Prostate gland (tissue), 2 donors: ENCODE results near the gene TBCEL. TPM values are rescaled to one million over a fixed set of nuclear protein-coding genes. Genes with fewer than 3 reads are reported as not detected.

ENCODE experiments used
- DNase-seq: peaks from one replicate; pipeline ENCODE4 v3.0.0-alpha.2; 2019; ENCODE audit warnings: low spot score
- H3K27ac ChIP-seq, 2 donors: fragments of 200-600 bp; sonication (generic); 2 replicates each; pipeline ENCODE4 v1.5.1; 2017 to 2019
- H3K27me3 ChIP-seq: fragments of 200-600 bp; sonication (generic); replicated peaks from 2 replicates; pipeline ENCODE4 v1.5.1; 2019; ENCODE audit not compliant: insufficient read depth
- H3K36me3 ChIP-seq, 2 donors: fragments of 200-600 bp; sonication (generic); 1 replicate in 1 of 2; 2 replicates in 1 of 2; pipeline versions ENCODE4 v1.5.1 to v1.8.1; 2017 to 2019
- H3K4me1 ChIP-seq: fragments of 200-600 bp; sonication (generic); replicated peaks from 2 replicates; pipeline ENCODE4 v1.5.1; 2019
- H3K4me3 ChIP-seq, 2 donors: fragments of 200-600 bp; sonication (generic); 2 replicates each; pipeline ENCODE4 v1.5.1; 2017 to 2019
- H3K9me3 ChIP-seq: fragments of 200-600 bp; sonication (generic); 2 replicates; pipeline ENCODE4 v1.5.1; 2017
- POLR2A ChIP-seq: fragments of 450-650 bp; IDR thresholded peaks from one replicate; pipeline ENCODE4 v1.6.1; 2016; ENCODE audit warnings: antibody characterized with exemption, mild to moderate bottlenecking
- POLR2AphosphoS5 ChIP-seq: sonication (generic); formaldehyde crosslinking; IDR thresholded peaks from one replicate; pipeline ENCODE4 v1.6.1; 2017; ENCODE audit warnings: antibody characterized with exemption
- WGBS: methylation state at CpG from one replicate; pipeline ENCODE4 v1.1.5; 2018; 5-methylcytosine and 5-hydroxymethylcytosine counted together
- intact Hi-C: fragments of 100-400 bp; cut with DNase I; formaldehyde crosslinking; loops from one replicate; pipeline ENCODE4 v1.14.2; 2022
- total RNA-seq, 2 donors: library from RNA; depleted of rRNA; stranded (reverse); fragments of >200 nt; gene quantifications; one replicate each; pipeline ENCODE4 v1.1.0, GENCODE V29; 2016
- TF ChIP-seq, protein P1 (sequence below), 4 experiments: fragments of 200-600 bp in 2 of 4; fragments of 450-650 bp in 2 of 4; sonication (generic) in 2 of 4; IDR thresholded peaks; 1 replicate in 3 of 4; 2 replicates in 1 of 4; pipeline ENCODE4 v1.5.1; 2016 to 2019; ENCODE audit warnings: antibody characterized with exemption in 4 of 4, mild to moderate bottlenecking in 2 of 4, moderate library complexity in 2 of 4

The TBCEL gene
- total RNA-seq, 2 donors from 2014 or later = 21.9 to 34.4 TPM

DNA sequence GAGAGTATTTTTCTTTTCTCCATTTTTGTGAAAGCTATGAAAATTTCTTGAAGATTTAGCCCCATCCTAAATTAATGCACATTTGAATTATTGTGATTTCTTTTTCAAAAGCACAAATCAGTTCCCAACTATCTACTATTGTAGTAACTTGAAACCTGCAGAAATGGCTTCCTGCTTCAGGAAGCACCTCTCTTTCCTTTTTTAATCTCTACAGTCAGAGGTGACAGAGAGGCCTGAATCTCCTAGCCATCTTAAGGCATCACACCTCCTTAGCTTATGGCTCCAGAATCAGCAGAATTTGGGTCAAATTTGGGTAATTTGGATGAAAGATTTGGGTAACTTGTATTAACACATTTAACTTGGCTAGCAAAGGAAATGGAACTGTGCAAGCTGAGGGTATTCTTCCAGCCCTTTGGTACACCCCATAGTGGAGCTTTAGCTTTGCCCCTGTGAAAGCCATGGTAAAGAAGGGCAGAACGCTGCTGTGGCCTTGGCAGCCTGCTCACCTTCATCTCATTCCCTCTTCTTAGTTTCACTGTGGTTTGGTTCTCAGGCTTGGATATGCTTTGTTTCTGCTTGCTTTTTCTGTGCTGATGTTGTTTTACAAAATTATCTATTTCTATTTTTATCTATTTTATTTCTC, 16.2 kb downstream of the TBCEL start:
- TF ChIP-seq POLR2A (no peak), POLR2AphosphoS5 (no peak)
- TF ChIP-seq, protein P1, sequence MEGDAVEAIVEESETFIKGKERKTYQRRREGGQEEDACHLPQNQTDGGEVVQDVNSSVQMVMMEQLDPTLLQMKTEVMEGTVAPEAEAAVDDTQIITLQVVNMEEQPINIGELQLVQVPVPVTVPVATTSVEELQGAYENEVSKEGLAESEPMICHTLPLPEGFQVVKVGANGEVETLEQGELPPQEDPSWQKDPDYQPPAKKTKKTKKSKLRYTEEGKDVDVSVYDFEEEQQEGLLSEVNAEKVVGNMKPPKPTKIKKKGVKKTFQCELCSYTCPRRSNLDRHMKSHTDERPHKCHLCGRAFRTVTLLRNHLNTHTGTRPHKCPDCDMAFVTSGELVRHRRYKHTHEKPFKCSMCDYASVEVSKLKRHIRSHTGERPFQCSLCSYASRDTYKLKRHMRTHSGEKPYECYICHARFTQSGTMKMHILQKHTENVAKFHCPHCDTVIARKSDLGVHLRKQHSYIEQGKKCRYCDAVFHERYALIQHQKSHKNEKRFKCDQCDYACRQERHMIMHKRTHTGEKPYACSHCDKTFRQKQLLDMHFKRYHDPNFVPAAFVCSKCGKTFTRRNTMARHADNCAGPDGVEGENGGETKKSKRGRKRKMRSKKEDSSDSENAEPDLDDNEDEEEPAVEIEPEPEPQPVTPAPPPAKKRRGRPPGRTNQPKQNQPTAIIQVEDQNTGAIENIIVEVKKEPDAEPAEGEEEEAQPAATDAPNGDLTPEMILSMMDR (IDR thresholded peaks at IDR 0.05) = no peak
- intact Hi-C loops = no loop called here
- H3K4me1 ChIP-seq = no peaks in the 10 kb centered on the region

DNA sequence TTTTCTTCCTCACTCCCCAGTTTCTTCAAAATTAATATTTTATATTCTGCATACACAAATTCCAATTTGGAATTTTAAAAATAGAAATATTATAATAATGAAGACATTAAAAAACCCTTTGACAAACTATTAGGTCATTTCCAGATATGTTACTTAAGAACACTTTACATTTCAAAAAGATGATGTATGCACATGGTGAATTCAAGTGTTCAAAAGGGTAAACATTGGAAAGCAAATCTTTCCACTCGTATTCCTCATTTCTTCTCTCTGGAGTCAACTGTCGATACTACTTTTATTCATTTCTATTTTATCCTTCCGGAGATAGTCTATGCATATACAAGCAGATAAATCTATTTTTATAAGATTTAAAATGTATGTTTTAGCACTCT, 16.7 kb downstream of the TBCEL start:
- TF ChIP-seq, protein P1 (IDR thresholded peaks at IDR 0.05) = no peak
- TF ChIP-seq POLR2AphosphoS5 = no peak
- no peak for TF ChIP-seq POLR2A
- WGBS = 79% methylated on average over 3 of the region's 3 CpGs
- Histone ChIP-seq H3K36me3 (no peaks in the 10 kb centered on the region), H3K9me3 (no peaks in the 10 kb centered on the region), H3K4me3 (no peak overlapping the region), H3K4me1 (no peaks in the 10 kb centered on the region), H3K27ac (peak overlapping the region; percentile 43 to 55), H3K27me3 (no peaks in the 10 kb centered on the region)
- intact Hi-C loops = no loop called here
- no peak for DNase-seq

More for the DNA sequence above, 16.2 kb downstream of the TBCEL start:
- no peaks in the 10 kb centered on the region for H3K9me3 ChIP-seq
- no peak for DNase-seq
- H3K4me3 ChIP-seq = no peak overlapping the region
- peak overlapping the region; percentile 23 to 55 for H3K27ac ChIP-seq
- no peaks in the 10 kb centered on the region for H3K27me3 ChIP-seq
- 85% methylated on average over 1 of the region's 1 CpG for WGBS
- H3K36me3 ChIP-seq = no peaks in the 10 kb centered on the region

DNA sequence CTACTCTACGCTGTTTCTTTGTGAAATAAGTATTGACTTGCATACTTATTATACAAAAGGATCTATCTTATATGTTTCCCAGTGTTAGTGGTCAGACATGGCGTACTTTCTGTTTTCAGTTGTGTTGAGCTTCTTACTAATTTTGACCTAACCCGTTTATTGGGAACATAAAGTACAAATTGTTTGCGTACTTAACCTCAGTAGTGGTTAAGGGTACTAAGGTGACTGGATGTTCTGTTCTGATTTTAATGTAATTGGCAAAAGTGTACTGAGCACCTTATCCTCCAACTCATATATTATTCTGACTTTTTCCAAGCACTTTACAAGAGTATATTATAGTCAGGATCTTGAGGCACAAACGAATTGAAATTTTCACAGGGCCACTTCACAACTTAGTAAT, 17.2 kb downstream of the TBCEL start:
- intact Hi-C loops = no loop called here
- H3K27me3 ChIP-seq = no peaks in the 10 kb centered on the region
- H3K4me1 ChIP-seq = no peaks in the 10 kb centered on the region
- TF ChIP-seq POLR2AphosphoS5 = peak; percentile 71
- TF ChIP-seq, protein P1 (IDR thresholded peaks at IDR 0.05) = no peak
- H3K36me3 ChIP-seq = no peaks in the 10 kb centered on the region
- no peak for DNase-seq
- no peak overlapping the region for H3K4me3 ChIP-seq
- no peaks in the 10 kb centered on the region for H3K9me3 ChIP-seq
- peak overlapping the region; percentile 43 to 55 for H3K27ac ChIP-seq
- WGBS = 47% methylated on average over 5 of the region's 5 CpGs

DNA sequence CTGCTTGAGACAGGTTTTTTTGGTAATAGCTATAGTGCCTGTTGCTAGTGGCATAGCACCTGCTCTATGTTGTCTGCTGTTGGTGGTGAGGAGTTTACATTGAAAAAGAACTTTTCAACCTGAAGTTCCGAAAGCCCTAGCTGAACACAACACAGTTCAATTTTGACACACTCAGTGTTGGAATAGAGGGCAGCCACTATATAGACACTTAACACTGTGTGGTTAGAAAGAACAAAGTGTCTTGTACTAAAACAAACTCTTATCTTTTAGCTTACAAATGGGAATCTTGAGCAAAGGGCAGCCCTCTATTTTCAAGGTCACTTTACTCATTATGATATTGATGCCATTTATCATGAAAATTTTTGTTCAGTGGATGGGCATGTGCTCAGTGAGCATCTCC, 18.4 kb downstream of the TBCEL start:
- intact Hi-C loops = no loop called here
- no peak for DNase-seq
- no peak for TF ChIP-seq POLR2AphosphoS5
- TF ChIP-seq, protein P1 (IDR thresholded peaks at IDR 0.05) = no peak
- TF ChIP-seq POLR2A = no peak
- H3K27me3 ChIP-seq = no peaks in the 10 kb centered on the region
- H3K9me3 ChIP-seq = no peaks in the 10 kb centered on the region
- H3K36me3 ChIP-seq = no peaks in the 10 kb centered on the region
- no peaks in the 10 kb centered on the region for H3K4me1 ChIP-seq
- WGBS = 90% methylated on average over 1 of the region's 1 CpG
- no peak overlapping the region for H3K4me3 ChIP-seq
- peak overlapping the region in 1 of 2 donors; percentile 55 for H3K27ac ChIP-seq

GRCh38 chr11:121047926-121048325, 24.0 kb downstream of the TBCEL start:
- TF ChIP-seq POLR2A = no peak
- TF ChIP-seq POLR2AphosphoS5 = no peak
- TF ChIP-seq, protein P1 (IDR thresholded peaks at IDR 0.05) = no peak
- intact Hi-C loops = no loop called here
- no peaks in the 10 kb centered on the region for H3K4me1 ChIP-seq
- WGBS = 96% methylated on average over 1 of the region's 1 CpG
- H3K9me3 ChIP-seq = no peaks in the 10 kb centered on the region
- H3K36me3 ChIP-seq = no peaks in the 10 kb centered on the region
- DNase-seq = no peak
- no peaks in the 10 kb centered on the region for H3K27me3 ChIP-seq
- H3K27ac ChIP-seq = no peak overlapping the region
- no peak overlapping the region for H3K4me3 ChIP-seq
